HEK293 (cell line): Measurements from ENCODE around the gene MGAT4C.

ENCODE experiments used
- CTCF ChIA-PET: fragments of 350-600 bp; formaldehyde crosslinking; extraction: SDS; loops from one replicate; lab custom pipeline; 2021; ENCODE audit warnings: antibody characterized with exemption; lab: Yijun Ruan, JAX
- POLR2A ChIA-PET: fragments of 300-600 bp; formaldehyde crosslinking; extraction: SDS; loops from one replicate; lab custom pipeline; 2020; ENCODE audit warnings: antibody characterized with exemption, inconsistent platforms; lab: Yijun Ruan, JAX
- H3K27ac ChIP-seq: fragments of 200-500 bp; sonication (Bioruptor generic); 2 replicates; pipeline ENCODE4 v1.5.1; 2014; ENCODE audit warnings: low read depth, low read length, control low read depth, inconsistent platforms; ENCODE audit errors: extremely low read depth
- H3K36me3 ChIP-seq, 2 experiments: fragments of 200-500 bp in 1 of 2; sonication (Bioruptor generic) in 1 of 2; 1 replicate in 1 of 2; 2 replicates in 1 of 2; pipeline ENCODE4 v1.5.1; 2014 to 2017; ENCODE audit warnings: inconsistent platforms in 2 of 2, low read length in 2 of 2; ENCODE audit not compliant: control insufficient read depth in 2 of 2, insufficient read depth in 1 of 2
- H3K4me1 ChIP-seq: fragments of 200-500 bp; sonication (Bioruptor generic); 2 replicates; pipeline ENCODE4 v1.5.1; 2014; ENCODE audit warnings: mild to moderate bottlenecking, low read length, inconsistent platforms; ENCODE audit not compliant: control insufficient read depth, insufficient read depth
- H3K4me3 ChIP-seq: 2 replicates; pipeline ENCODE4 v1.5.1; 2011; ENCODE audit warnings: low read depth, mild to moderate bottlenecking, control low read depth, low read length, moderate library complexity
- H3K9me3 ChIP-seq: fragments of 200-500 bp; sonication (Bioruptor generic); 2 replicates; pipeline ENCODE4 v1.5.1; 2014; ENCODE audit warnings: low read depth, low read length, inconsistent platforms; ENCODE audit not compliant: control insufficient read depth, insufficient read depth
- BCL11B ChIP-seq: fragments of 450-650 bp; formaldehyde crosslinking; IDR thresholded peaks from 2 replicates; pipeline ENCODE4 v1.5.1; 2016; ENCODE audit warnings: low read depth, missing biosample characterization, missing genetic modification characterization
- MEIS1 ChIP-seq: sonication (generic); formaldehyde crosslinking; IDR thresholded peaks from 2 replicates; pipeline ENCODE4 v1.8.1; 2022; ENCODE audit warnings: missing genetic modification reagents, mild to moderate bottlenecking, borderline replicate concordance
- SALL2 ChIP-seq: fragments of 450-650 bp; formaldehyde crosslinking; IDR thresholded peaks from 2 replicates; pipeline ENCODE4 v1.5.0; 2017; ENCODE audit warnings: missing biosample characterization, mild to moderate bottlenecking, missing genetic modification characterization, borderline replicate concordance
- ZBTB21 ChIP-seq: fragments of 450-650 bp; formaldehyde crosslinking; IDR thresholded peaks from 2 replicates; pipeline ENCODE4 v1.5.1; 2017; ENCODE audit warnings: missing biosample characterization, missing genetic modification characterization
- ZFP37 ChIP-seq: fragments of 450-650 bp; formaldehyde crosslinking; IDR thresholded peaks from 2 replicates; pipeline ENCODE4 v1.5.1; 2016; ENCODE audit warnings: missing biosample characterization, missing genetic modification characterization
- ZFP69B ChIP-seq: fragments of 450-650 bp; formaldehyde crosslinking; IDR thresholded peaks from 2 replicates; pipeline ENCODE4 v1.5.1; 2016; ENCODE audit warnings: missing biosample characterization, missing genetic modification characterization
- ZNF114 ChIP-seq: fragments of 450-650 bp; formaldehyde crosslinking; IDR thresholded peaks from 2 replicates; pipeline ENCODE4 v1.5.0; 2017; ENCODE audit warnings: missing biosample characterization, missing genetic modification characterization
- ZNF132 ChIP-seq: fragments of 450-650 bp; formaldehyde crosslinking; IDR thresholded peaks from 2 replicates; pipeline ENCODE4 v1.5.1; 2017; ENCODE audit warnings: missing biosample characterization, missing genetic modification characterization, borderline replicate concordance
- ZNF146 ChIP-seq: fragments of 450-650 bp; formaldehyde crosslinking; IDR thresholded peaks from 2 replicates; pipeline ENCODE4 v1.5.1; 2016; ENCODE audit warnings: missing biosample characterization, missing genetic modification characterization
- ZNF2 ChIP-seq: fragments of 450-650 bp; formaldehyde crosslinking; IDR thresholded peaks from 2 replicates; pipeline ENCODE4 v1.5.1; 2016; ENCODE audit warnings: missing biosample characterization, missing genetic modification characterization
- ZNF221 ChIP-seq: fragments of 450-650 bp; formaldehyde crosslinking; IDR thresholded peaks from 2 replicates; pipeline ENCODE4 v1.5.1; 2017; ENCODE audit warnings: missing biosample characterization, missing genetic modification characterization, borderline replicate concordance
- ZNF23 ChIP-seq: fragments of 450-650 bp; formaldehyde crosslinking; IDR thresholded peaks from 2 replicates; pipeline ENCODE4 v1.5.1; 2016; ENCODE audit warnings: missing biosample characterization, missing genetic modification characterization, borderline replicate concordance
- ZNF239 ChIP-seq: fragments of 450-650 bp; formaldehyde crosslinking; IDR thresholded peaks from 2 replicates; pipeline ENCODE4 v1.5.1; 2016; ENCODE audit warnings: missing biosample characterization, missing genetic modification characterization
- ZNF24 ChIP-seq: fragments of 450-650 bp; formaldehyde crosslinking; IDR thresholded peaks from 2 replicates; pipeline ENCODE4 v1.5.1; 2016; ENCODE audit warnings: missing biosample characterization, missing genetic modification characterization
- ZNF350 ChIP-seq: fragments of 450-650 bp; formaldehyde crosslinking; IDR thresholded peaks from 2 replicates; pipeline ENCODE4 v1.5.0; 2017; ENCODE audit warnings: missing biosample characterization, mild to moderate bottlenecking, missing genetic modification characterization
- ZNF354C ChIP-seq: fragments of 450-650 bp; formaldehyde crosslinking; IDR thresholded peaks from 2 replicates; pipeline ENCODE4 v1.5.1; 2016; ENCODE audit warnings: missing biosample characterization, missing genetic modification characterization, low read depth, borderline replicate concordance
- ZNF394 ChIP-seq: fragments of 450-650 bp; formaldehyde crosslinking; IDR thresholded peaks from 2 replicates; pipeline ENCODE4 v1.5.1; 2016; ENCODE audit warnings: missing biosample characterization, missing genetic modification characterization, mild to moderate bottlenecking, moderate library complexity, borderline replicate concordance
- ZNF514 ChIP-seq: fragments of 450-650 bp; formaldehyde crosslinking; IDR thresholded peaks from 2 replicates; pipeline ENCODE4 v1.5.1; 2016; ENCODE audit warnings: missing biosample characterization, missing genetic modification characterization
- ZNF624 ChIP-seq: fragments of 450-650 bp; formaldehyde crosslinking; IDR thresholded peaks from 2 replicates; pipeline ENCODE4 v1.5.1; 2017; ENCODE audit warnings: missing biosample characterization, missing genetic modification characterization
- ZNF629 ChIP-seq: fragments of 450-650 bp; formaldehyde crosslinking; IDR thresholded peaks from 2 replicates; pipeline ENCODE4 v1.5.1; 2017; ENCODE audit warnings: missing biosample characterization, missing genetic modification characterization
- TF ChIP-seq, protein P1 (sequence below): fragments of 450-650 bp; formaldehyde crosslinking; IDR thresholded peaks from 2 replicates; pipeline ENCODE4 v1.5.1; 2017; ENCODE audit warnings: missing biosample characterization, missing genetic modification characterization
- TF ChIP-seq, protein P2 (sequence below): fragments of 450-650 bp; formaldehyde crosslinking; IDR thresholded peaks from 2 replicates; pipeline ENCODE4 v1.5.1; 2017; ENCODE audit warnings: missing biosample characterization, missing genetic modification characterization
- TF ChIP-seq, protein P3 (sequence below): fragments of 450-650 bp; formaldehyde crosslinking; IDR thresholded peaks from 2 replicates; pipeline ENCODE4; 2016; ENCODE audit warnings: missing biosample characterization, missing genetic modification characterization
- TF ChIP-seq, protein P4 (sequence below): fragments of 450-650 bp; formaldehyde crosslinking; IDR thresholded peaks from 2 replicates; pipeline ENCODE4 v1.5.1; 2016; ENCODE audit warnings: missing biosample characterization, missing genetic modification characterization

MGAT4C gene

DNA sequence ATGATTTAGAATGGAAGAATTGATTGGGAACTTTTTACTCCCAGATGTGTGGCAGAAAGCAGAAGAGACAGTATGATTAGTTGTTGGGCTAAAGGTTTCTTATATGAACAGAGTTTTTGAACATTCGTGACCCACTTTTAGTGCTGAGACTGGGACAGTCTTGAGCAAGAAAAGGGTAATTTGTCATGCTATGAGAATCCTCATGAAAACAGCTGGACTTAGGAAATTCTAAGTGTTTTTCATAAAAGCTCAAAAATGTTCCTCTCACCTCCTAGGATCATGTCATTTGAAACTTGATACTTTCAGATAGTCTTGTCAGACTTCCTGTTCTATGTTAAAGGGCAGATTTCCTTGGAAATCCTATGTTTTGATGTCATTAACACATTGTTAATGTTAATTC is 86.1 kb downstream of the MGAT4C start:
- ChIA-PET POLR2A (no interaction called here), CTCF (no interaction called here)

DNA sequence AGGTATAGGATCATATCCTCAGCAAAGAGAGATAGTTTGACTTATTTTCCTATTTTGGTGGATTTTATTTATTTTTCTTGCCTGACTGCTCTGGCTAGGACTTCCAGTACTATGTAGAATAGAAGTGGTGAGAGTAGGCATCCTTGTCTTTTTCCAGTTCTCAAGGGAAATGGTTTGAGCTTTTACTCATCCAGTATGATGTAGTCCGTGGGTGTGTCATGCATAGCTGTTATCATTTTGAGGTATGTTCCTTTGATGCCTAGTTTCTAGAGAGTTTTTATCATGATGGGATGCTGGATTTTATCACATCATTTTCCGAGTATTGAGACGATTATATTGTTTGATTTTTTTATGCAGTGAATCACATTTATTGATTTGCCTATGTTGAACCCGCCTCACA is 97.2 kb downstream of the MGAT4C start:
- ChIA-PET CTCF (no interaction called here), POLR2A (no interaction called here)
- Histone ChIP-seq H3K27ac (no peak overlapping the region), H3K9me3 (no peaks in the 10 kb centered on the region), H3K4me1 (no peaks in the 10 kb centered on the region), H3K4me3 (no peak overlapping the region), H3K36me3 (no peaks in the 10 kb centered on the region)
- no peak for TF ChIP-seq ZNF629
- no peak for TF ChIP-seq MEIS1 (CRISPR knock-in tag)
- TF ChIP-seq ZNF221 (tag by site-specific recombination) = no peak
- no peak for TF ChIP-seq ZNF350
- TF ChIP-seq, protein P1, sequence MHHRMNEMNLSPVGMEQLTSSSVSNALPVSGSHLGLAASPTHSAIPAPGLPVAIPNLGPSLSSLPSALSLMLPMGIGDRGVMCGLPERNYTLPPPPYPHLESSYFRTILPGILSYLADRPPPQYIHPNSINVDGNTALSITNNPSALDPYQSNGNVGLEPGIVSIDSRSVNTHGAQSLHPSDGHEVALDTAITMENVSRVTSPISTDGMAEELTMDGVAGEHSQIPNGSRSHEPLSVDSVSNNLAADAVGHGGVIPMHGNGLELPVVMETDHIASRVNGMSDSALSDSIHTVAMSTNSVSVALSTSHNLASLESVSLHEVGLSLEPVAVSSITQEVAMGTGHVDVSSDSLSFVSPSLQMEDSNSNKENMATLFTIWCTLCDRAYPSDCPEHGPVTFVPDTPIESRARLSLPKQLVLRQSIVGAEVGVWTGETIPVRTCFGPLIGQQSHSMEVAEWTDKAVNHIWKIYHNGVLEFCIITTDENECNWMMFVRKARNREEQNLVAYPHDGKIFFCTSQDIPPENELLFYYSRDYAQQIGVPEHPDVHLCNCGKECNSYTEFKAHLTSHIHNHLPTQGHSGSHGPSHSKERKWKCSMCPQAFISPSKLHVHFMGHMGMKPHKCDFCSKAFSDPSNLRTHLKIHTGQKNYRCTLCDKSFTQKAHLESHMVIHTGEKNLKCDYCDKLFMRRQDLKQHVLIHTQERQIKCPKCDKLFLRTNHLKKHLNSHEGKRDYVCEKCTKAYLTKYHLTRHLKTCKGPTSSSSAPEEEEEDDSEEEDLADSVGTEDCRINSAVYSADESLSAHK = no peak
- TF ChIP-seq ZNF114 (tag by site-specific recombination) = no peak
- no peak for TF ChIP-seq ZFP37 (tag by site-specific recombination)
- TF ChIP-seq ZNF146 (tag by site-specific recombination) = no peak
- TF ChIP-seq ZFP69B (tag by site-specific recombination) = no peak

More for the DNA sequence above, 86.1 kb downstream of the MGAT4C start:
- no peaks in the 10 kb centered on the region for H3K9me3 ChIP-seq
- no peak overlapping the region for H3K4me3 ChIP-seq
- H3K27ac ChIP-seq = no peak overlapping the region
- H3K4me1 ChIP-seq = no peaks in the 10 kb centered on the region
- TF ChIP-seq ZNF354C (tag by site-specific recombination) = no peak
- TF ChIP-seq, all 188 proteins: peak for 0
- no peaks in the 10 kb centered on the region for H3K36me3 ChIP-seq

DNA sequence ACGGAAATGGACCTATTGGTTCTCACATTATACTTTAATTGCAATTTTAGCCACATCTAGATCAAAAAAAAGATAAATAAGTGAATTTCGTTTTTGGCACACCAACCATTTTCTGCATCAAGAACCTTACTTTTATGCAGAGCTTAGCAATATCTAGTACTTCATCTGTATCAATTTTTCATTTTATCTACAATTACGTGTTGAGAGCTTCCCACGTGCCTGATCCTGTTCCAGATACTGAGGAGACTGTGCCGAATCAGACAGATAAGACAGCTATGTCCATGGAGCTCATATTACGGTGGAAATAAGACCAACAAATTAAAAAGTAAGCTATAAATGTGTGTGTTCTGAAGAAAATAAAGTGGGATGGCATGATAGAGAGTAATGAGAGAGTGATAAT is 101.6 kb downstream of the MGAT4C start:
- Histone ChIP-seq H3K27ac (no peak overlapping the region), H3K9me3 (no peaks in the 10 kb centered on the region), H3K36me3 (no peaks in the 10 kb centered on the region), H3K4me1 (no peaks in the 10 kb centered on the region), H3K4me3 (no peak overlapping the region)
- CTCF ChIA-PET = no interaction called here
- POLR2A ChIA-PET = no interaction called here
- no peak for TF ChIP-seq ZNF514 (tag by site-specific recombination)
- no peak for TF ChIP-seq ZNF23 (tag by site-specific recombination)
- no peak for TF ChIP-seq BCL11B (tag by site-specific recombination)
- TF ChIP-seq ZNF394 (tag by site-specific recombination) = no peak
- TF ChIP-seq, protein P2, sequence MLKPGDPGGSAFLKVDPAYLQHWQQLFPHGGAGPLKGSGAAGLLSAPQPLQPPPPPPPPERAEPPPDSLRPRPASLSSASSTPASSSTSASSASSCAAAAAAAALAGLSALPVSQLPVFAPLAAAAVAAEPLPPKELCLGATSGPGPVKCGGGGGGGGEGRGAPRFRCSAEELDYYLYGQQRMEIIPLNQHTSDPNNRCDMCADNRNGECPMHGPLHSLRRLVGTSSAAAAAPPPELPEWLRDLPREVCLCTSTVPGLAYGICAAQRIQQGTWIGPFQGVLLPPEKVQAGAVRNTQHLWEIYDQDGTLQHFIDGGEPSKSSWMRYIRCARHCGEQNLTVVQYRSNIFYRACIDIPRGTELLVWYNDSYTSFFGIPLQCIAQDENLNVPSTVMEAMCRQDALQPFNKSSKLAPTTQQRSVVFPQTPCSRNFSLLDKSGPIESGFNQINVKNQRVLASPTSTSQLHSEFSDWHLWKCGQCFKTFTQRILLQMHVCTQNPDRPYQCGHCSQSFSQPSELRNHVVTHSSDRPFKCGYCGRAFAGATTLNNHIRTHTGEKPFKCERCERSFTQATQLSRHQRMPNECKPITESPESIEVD (tag by site-specific recombination) = no peak
- TF ChIP-seq ZNF239 = no peak
- TF ChIP-seq SALL2 (tag by site-specific recombination) = no peak
- no peak for TF ChIP-seq ZNF132 (tag by site-specific recombination)
- TF ChIP-seq, protein P3, sequence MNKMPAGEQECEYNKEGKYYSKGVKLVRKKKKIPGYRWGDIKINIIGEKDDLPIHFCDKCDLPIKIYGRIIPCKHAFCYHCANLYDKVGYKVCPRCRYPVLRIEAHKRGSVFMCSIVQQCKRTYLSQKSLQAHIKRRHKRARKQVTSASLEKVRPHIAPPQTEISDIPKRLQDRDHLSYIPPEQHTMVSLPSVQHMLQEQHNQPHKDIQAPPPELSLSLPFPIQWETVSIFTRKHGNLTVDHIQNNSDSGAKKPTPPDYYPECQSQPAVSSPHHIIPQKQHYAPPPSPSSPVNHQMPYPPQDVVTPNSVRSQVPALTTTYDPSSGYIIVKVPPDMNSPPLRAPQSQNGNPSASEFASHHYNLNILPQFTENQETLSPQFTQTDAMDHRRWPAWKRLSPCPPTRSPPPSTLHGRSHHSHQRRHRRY = no peak
- TF ChIP-seq, protein P4, sequence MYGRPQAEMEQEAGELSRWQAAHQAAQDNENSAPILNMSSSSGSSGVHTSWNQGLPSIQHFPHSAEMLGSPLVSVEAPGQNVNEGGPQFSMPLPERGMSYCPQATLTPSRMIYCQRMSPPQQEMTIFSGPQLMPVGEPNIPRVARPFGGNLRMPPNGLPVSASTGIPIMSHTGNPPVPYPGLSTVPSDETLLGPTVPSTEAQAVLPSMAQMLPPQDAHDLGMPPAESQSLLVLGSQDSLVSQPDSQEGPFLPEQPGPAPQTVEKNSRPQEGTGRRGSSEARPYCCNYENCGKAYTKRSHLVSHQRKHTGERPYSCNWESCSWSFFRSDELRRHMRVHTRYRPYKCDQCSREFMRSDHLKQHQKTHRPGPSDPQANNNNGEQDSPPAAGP (tag by site-specific recombination) = no peak
- no peak for TF ChIP-seq ZNF2 (tag by site-specific recombination)
- no peak for TF ChIP-seq ZNF624 (tag by site-specific recombination)
- TF ChIP-seq ZNF24 = no peak
- no peak for TF ChIP-seq ZBTB21
